Heart right ventricle (tissue), 16 donors: ENCODE results near the gene MIF4GD. TPM values are rescaled to one million over a fixed set of nuclear protein-coding genes. Genes with fewer than 3 reads are reported as not detected.
"Not testable (repeated sequence)": the region's sequence is repeated elsewhere in the genome, so short reads cannot be mapped to it uniquely, and the experiment has no call there.

Experiments
- ATAC-seq, 8 donors: fragments of 200-7000 bp; cut with Tn5 transposase; one replicate each; pipeline ENCODE4 v1.9.1; 2020; ENCODE audit warnings: mild to moderate bottlenecking in 8 of 8, moderate library complexity in 8 of 8, moderate number of reproducible peaks in 1 of 8
- DNase-seq, 2 donors: peaks; one replicate each; pipeline ENCODE4 v3.0.0-alpha.2; 2020
- H3K27ac ChIP-seq, 10 donors: fragments of 200-600 bp; sonication (generic) in 2 of 10; one replicate each; pipeline versions ENCODE4 v1.5.0 to v1.8.0; 2020 to 2022; ENCODE audit warnings: mild to moderate bottlenecking in 3 of 10
- H3K27me3 ChIP-seq, 7 donors: fragments of 200-600 bp; one replicate each; pipeline ENCODE4 v1.8.0; 2021 to 2022; ENCODE audit warnings: mild to moderate bottlenecking in 2 of 7
- H3K36me3 ChIP-seq, 9 donors: fragments of 200-600 bp; sonication (generic) in 1 of 9; one replicate each; pipeline versions ENCODE4 v1.5.0 to v1.8.0; 2020 to 2022; ENCODE audit warnings: mild to moderate bottlenecking in 2 of 9
- H3K4me1 ChIP-seq, 9 donors: fragments of 200-600 bp; sonication (generic) in 1 of 9; one replicate each; pipeline versions ENCODE4 v1.5.0 to v1.8.0; 2020 to 2022; ENCODE audit warnings: mild to moderate bottlenecking in 4 of 9
- H3K4me3 ChIP-seq, 10 donors: fragments of 200-600 bp; sonication (generic) in 2 of 10; one replicate each; pipeline versions ENCODE4 v1.5.0 to v1.8.0; 2020 to 2022; ENCODE audit warnings: mild to moderate bottlenecking in 7 of 10, moderate library complexity in 2 of 10
- H3K9me3 ChIP-seq, 11 donors: fragments of 200-600 bp in 10 of 11; sonication (generic) in 2 of 11; one replicate each; pipeline versions ENCODE4 v1.5.0 to v1.8.0; 2013 to 2022; ENCODE audit warnings: mild to moderate bottlenecking in 2 of 11, control low read depth in 1 of 11, moderate library complexity in 1 of 11
- WGBS, 2 donors: extraction: QIAGEN DNeasy Blood & Tissue Kit; methylation state at CpG; one replicate each; pipeline ENCODE4 v1.1.7; 2013; ENCODE audit warnings: inconsistent platforms in 1 of 2; 5-methylcytosine and 5-hydroxymethylcytosine counted together
- intact Hi-C, 10 donors: fragments of 100-400 bp; cut with DNase I; formaldehyde crosslinking; loops; one replicate each; pipeline versions ENCODE4 v1.11.1 to v1.14.2; 2022
- polyA plus RNA-seq, 2 donors: library from polyadenylated mRNA; stranded (reverse); fragments of 200-250 nt; gene quantifications; one replicate each; pipeline ENCODE4 v1.2.3, GENCODE V29; 2013
- total RNA-seq, 10 donors: library from RNA; stranded (reverse); fragmentation: NEBNext Ultra II Directional in 3 of 10; extraction: Animal tissue kit (Norgen Biotek cat#: 25700) in 3 of 10; gene quantifications; one replicate each; pipeline versions ENCODE4 v1.2.1 to v1.2.4, GENCODE V29; 2021 to 2023
- TF ChIP-seq, protein P1 (sequence below), 9 donors: fragments of 200-600 bp; sonication (generic) in 2 of 9; IDR thresholded peaks; one replicate each; pipeline versions ENCODE4 v1.5.0 to v1.8.0; 2021 to 2022; ENCODE audit warnings: antibody characterized with exemption in 9 of 9, mild to moderate bottlenecking in 5 of 9, moderate library complexity in 1 of 9
- donor health status: Arrhythmogenic right ventricular cardiomyopathy.
- donor health status: ischemic (EF 13 %, LVEDD 7.1; RV severe dilation, severe dysfunction).
- donor health status: healthy with polysubstance abuse.
- donor health status: DM: no; HTN: yes; CAD: no.
- donor health status: DM: no; HTN: no; CAD: no.
- donor health status: ischemic (EF 25% LVEDD 6.9; RV normal size, moderate dysfunction).
- donor health status: ischemic (EF 25% LVEDD 5.7; RV mildly dilated, moderate dysfunction).
- donor health status: healthy.
- donor health status: DM: yes; HTN: yes; CAD: no.
- donor health status: Ischemic cardiomyopathy.
- donor health status: ischemic (EF 35%, LVEDD 5.7; RV mildly dilated, moderate dysfunction).
- donor health status: nonischemic (EF 11% LVEDD 7.7; RV severe dilation, severe dysfunction).
- donor health status: DM: yes; HTN: yes; CAD: no.
- donor health status: PGD.
- donor health status: ischemic (EF 29% LVEDD 5.4; RV normal size, mild dysfunction).
- donor health status: nonischemic (EF 23%, LVEDD 6.1; RV moderate dilation, normal function).

The MIF4GD gene
- total and polyA plus RNA-seq, 12 donors: 7.5 to 27.7 (median 15.6) TPM

DNA sequence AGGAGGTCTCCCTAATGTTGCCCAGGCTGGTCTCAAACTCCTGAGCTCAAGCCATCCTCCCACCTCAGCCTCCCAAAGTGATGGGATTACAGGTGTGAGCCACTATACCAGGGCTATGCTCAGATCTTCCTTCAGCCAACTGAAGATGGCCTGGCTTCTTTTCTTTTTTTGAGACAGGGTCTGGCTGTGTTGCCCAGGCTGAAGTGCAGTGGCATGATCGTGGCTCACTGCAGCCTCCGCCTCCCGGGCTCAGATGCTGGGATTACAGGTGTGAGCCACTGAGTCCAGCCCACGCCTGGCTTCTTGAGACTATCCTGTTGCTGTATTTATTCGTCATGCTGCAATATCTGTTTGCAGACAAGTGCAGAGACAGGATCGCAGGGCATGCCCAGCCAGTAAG, 14.1 kb upstream of the MIF4GD start:
- 85 to 98% methylated on average over 6 of the region's 6 CpGs for WGBS, 2 donors

DNA sequence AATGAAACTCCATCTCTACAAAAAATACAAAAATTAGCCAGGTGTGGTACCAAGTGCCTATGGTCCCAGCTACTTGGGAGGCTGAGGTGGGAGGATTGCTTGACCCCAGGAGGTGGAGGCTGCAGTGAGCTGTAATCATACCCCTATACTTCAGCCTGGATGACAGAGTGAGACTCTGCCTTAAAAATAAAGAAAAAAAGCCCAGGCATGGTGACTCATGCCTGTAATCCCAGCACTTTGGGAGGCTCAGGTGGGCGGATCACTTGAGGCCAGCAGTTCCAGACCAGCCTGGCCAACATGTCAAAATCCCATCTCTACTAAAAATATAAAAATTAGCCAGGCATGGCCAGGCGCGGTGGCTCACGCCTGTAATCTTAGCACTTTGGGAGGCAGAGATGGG, 9.2 kb upstream of the MIF4GD start:
- ATAC-seq, intact Hi-C loops: not testable (repeated sequence)
- WGBS, 2 donors: 96% methylated on average over 4 of the region's 4 CpGs

More for the DNA sequence above, 14.1 kb upstream of the MIF4GD start:
- Histone ChIP-seq H3K4me3 (no peak overlapping the region), H3K27me3 (no peaks in the 10 kb centered on the region), H3K4me1 (peaks cover 0 to 16% (median 9%) of the 10 kb centered on the region in 9 donors), H3K27ac (no peak overlapping the region), H3K9me3 (no peaks in the 10 kb centered on the region), H3K36me3 (peaks cover 0 to 63% (median 0%) of the 10 kb centered on the region in 9 donors)
- TF ChIP-seq, protein P1, sequence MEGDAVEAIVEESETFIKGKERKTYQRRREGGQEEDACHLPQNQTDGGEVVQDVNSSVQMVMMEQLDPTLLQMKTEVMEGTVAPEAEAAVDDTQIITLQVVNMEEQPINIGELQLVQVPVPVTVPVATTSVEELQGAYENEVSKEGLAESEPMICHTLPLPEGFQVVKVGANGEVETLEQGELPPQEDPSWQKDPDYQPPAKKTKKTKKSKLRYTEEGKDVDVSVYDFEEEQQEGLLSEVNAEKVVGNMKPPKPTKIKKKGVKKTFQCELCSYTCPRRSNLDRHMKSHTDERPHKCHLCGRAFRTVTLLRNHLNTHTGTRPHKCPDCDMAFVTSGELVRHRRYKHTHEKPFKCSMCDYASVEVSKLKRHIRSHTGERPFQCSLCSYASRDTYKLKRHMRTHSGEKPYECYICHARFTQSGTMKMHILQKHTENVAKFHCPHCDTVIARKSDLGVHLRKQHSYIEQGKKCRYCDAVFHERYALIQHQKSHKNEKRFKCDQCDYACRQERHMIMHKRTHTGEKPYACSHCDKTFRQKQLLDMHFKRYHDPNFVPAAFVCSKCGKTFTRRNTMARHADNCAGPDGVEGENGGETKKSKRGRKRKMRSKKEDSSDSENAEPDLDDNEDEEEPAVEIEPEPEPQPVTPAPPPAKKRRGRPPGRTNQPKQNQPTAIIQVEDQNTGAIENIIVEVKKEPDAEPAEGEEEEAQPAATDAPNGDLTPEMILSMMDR (IDR thresholded peaks at IDR 0.05): no peak
- ATAC-seq: no peak
- no peak for DNase-seq
- intact Hi-C loops: no loop called here

DNA sequence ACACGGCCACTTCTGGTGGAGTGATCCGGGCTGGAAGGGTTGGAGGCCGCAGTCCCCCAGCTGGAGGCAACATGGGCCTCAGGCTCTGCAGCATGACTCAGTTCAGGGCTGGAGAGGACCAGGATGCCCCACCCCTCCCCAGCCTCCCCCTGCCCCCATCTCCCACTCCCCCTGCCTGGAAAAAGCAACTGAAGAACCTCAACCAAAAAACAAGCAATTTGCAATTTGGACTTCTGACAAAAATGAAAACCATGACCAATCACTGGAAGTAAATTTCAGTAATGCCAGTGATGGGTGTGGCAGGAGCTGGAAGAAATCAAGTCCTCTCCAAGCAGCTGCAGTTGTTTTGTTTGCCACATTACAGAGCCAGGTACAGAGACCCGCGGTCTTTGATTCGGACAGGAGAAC, 6.6 kb upstream of the MIF4GD start:
- Histone ChIP-seq H3K4me3 (no peak overlapping the region), H3K36me3 (peaks cover 0 to 78% (median 0%) of the 10 kb centered on the region in 9 donors), H3K4me1 (peaks cover 0 to 13% (median 7%) of the 10 kb centered on the region in 9 donors), H3K9me3 (no peaks in the 10 kb centered on the region), H3K27me3 (no peaks in the 10 kb centered on the region), H3K27ac (no peak overlapping the region)
- 89 to 93% methylated on average over 6 of the region's 6 CpGs for WGBS, 2 donors
- ATAC-seq (no peak), DNase-seq (no peak)
- TF ChIP-seq, protein P1 (IDR thresholded peaks at IDR 0.05): no peak
- intact Hi-C loops: no loop called here

More for the DNA sequence above, 9.2 kb upstream of the MIF4GD start:
- not testable (repeated sequence) for H3K27ac ChIP-seq, H3K27me3 ChIP-seq, H3K9me3 ChIP-seq, H3K4me3 ChIP-seq, H3K4me1 ChIP-seq, DNase-seq
- peaks cover 0 to 79% (median 0%) of the 10 kb centered on the region in 9 donors for H3K36me3 ChIP-seq

DNA sequence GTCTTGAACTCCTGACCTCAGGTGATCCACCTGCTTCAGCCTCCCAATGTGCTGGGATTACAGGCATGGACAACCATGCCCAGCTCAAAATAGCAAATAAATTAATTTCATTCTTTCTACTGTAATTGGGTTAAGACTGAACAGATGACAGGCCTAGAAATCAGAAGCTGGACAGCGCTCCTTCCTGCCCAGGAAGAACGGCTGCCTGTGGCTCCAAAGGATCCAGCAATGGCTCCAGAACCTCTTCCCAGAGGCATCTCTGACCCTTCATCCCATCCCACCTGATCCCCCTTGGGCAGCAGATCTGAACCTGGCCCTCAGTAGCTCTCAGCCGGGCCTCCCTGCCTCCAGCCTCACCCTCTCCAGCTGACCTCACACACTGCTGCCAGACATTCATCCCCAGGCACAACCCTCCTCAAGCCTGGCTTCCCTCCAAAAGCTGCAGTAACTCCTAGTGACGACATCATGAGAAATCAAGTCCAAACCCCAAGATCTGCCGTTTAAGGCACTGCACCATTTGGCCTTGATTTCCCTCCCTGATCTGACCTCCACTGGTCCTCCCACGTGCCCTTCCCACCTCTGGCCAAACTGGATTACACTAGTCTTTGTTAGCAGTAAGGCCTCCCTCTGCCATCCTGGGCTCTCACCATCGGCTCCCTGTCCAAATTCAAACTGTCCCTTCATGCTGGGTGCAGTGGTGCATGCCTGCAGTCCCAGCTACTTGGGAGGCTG, 3.1 kb upstream of the MIF4GD start:
- ATAC-seq (no peak), DNase-seq (no peak)
- TF ChIP-seq, protein P1 (IDR thresholded peaks at IDR 0.05): no peak
- no peaks in the 10 kb centered on the region for H3K9me3 ChIP-seq
- peaks cover 4 to 35% (median 29%) of the 10 kb centered on the region in 9 donors for H3K4me1 ChIP-seq
- no peak overlapping the region for H3K4me3 ChIP-seq
- peaks cover 0 to 44% (median 0%) of the 10 kb centered on the region in 9 donors for H3K36me3 ChIP-seq
- intact Hi-C loops: loop anchor here in 3 of 10 donors (5.0 kb wide), 2 partner anchors 133 to 138 kb away; partner anchors contain the start of gene GRB2 (in 1 of the 3)
- WGBS, 2 donors: 70 to 74% methylated on average over 7 of the region's 7 CpGs
- no peak overlapping the region for H3K27ac ChIP-seq
- H3K27me3 ChIP-seq: no peaks in the 10 kb centered on the region

DNA sequence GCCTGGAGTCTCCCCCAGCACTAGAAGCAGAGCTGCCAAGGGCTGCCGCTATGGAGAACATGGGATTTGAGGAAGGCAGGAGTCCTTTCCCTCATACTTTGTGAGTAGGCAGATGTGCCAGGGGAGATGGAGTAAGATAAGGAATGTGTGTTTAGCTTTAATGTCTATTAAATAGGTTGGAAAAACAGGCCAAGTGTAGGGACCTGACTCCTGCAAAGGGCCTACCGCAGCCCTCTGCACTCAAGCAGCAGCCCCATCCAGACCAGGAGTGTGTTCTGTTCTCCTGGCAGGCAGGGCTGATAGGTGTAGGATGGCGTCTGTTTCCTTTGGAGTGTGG, 1.8 kb upstream of the MIF4GD start:
- intact Hi-C loops: loop anchor here in 3 of 10 donors (5.0 kb wide), 2 partner anchors 134 to 139 kb away; partner anchors contain the start of gene GRB2 (in 1 of the 3)
- Histone ChIP-seq H3K4me3 (peak overlapping the region in 1 of 10 donors; percentile 100), H3K4me1 (peaks cover 4 to 43% (median 31%) of the 10 kb centered on the region in 9 donors), H3K27me3 (no peaks in the 10 kb centered on the region), H3K27ac (peak overlapping the region in 4 of 10 donors; percentile 1 to 97 (median 20)), H3K36me3 (peaks cover 0 to 31% (median 0%) of the 10 kb centered on the region in 9 donors), H3K9me3 (no peaks in the 10 kb centered on the region)
- DNase-seq: no peak
- TF ChIP-seq, protein P1 (IDR thresholded peaks at IDR 0.05): no peak
- peak in 1 of 8 donors; percentile 3 for ATAC-seq
- WGBS, 2 donors: 48 to 59% methylated on average over 3 of the region's 3 CpGs
